SK-N-SH treated with all-trans-retinoic acid at 6 μM for 48 hours (cell line): ENCODE measurements around the gene ROBO1.

Experiments
- BACH2 ChIP-seq: fragments of 250-450 bp; sonication (Bioruptor Pico); IDR thresholded peaks from 2 replicates; pipeline ENCODE4 v1.9.0; 2021; ENCODE audit warnings: mild to moderate bottlenecking, borderline replicate concordance
- GLIS3 ChIP-seq: fragments of 250-450 bp; sonication (Bioruptor Pico); IDR thresholded peaks from 2 replicates; pipeline ENCODE4 v1.5.0; 2020; ENCODE audit warnings: mild to moderate bottlenecking, moderate library complexity
- PPARA ChIP-seq: fragments of 250-450 bp; sonication (Bioruptor Pico); IDR thresholded peaks from 2 replicates; pipeline ENCODE4 v1.5.0; 2020; ENCODE audit warnings: mild to moderate bottlenecking, borderline replicate concordance
- ZNF70 ChIP-seq: fragments of 450-650 bp; formaldehyde crosslinking; IDR thresholded peaks from 2 replicates; pipeline ENCODE4 v1.5.0; 2020; ENCODE audit warnings: mild to moderate bottlenecking, moderate library complexity
- TF ChIP-seq, protein P1 (sequence below): fragments of 250-450 bp; sonication (Bioruptor Pico); IDR thresholded peaks from 2 replicates; pipeline ENCODE4 v1.8.0; 2020; ENCODE audit warnings: mild to moderate bottlenecking, moderate library complexity, borderline replicate concordance
- TF ChIP-seq, protein P2 (sequence below): fragments of 250-450 bp; sonication (Bioruptor Pico); IDR thresholded peaks from 2 replicates; pipeline ENCODE4 v1.5.0; 2020; ENCODE audit warnings: mild to moderate bottlenecking, moderate library complexity

DNA sequence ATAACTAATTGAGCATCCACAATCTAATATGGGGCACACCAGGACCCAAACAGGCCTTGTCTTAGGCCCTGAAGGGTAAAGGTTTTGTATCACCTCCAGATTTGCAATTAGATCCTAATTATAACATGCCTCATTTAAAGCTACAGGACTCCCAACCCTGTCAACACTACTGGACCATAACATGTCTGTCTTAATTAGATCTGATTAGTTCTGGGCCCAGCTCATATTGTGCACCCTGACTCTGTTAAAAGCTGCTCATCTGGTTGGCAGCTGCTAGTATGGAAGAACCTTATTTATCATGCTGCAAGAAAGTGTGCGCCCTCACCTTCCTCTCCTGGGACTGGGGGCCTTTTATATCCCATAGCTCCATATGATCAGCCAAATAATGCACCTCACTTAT is 457.8 kb downstream of the ROBO1 start:
- TF ChIP-seq, protein P1, sequence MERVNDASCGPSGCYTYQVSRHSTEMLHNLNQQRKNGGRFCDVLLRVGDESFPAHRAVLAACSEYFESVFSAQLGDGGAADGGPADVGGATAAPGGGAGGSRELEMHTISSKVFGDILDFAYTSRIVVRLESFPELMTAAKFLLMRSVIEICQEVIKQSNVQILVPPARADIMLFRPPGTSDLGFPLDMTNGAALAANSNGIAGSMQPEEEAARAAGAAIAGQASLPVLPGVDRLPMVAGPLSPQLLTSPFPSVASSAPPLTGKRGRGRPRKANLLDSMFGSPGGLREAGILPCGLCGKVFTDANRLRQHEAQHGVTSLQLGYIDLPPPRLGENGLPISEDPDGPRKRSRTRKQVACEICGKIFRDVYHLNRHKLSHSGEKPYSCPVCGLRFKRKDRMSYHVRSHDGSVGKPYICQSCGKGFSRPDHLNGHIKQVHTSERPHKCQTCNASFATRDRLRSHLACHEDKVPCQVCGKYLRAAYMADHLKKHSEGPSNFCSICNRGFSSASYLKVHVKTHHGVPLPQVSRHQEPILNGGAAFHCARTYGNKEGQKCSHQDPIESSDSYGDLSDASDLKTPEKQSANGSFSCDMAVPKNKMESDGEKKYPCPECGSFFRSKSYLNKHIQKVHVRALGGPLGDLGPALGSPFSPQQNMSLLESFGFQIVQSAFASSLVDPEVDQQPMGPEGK (CRISPR knock-in tag) = no peak
- no peak for TF ChIP-seq GLIS3 (CRISPR knock-in tag)
- TF ChIP-seq BACH2 (CRISPR knock-in tag) = no peak
- TF ChIP-seq, protein P2, sequence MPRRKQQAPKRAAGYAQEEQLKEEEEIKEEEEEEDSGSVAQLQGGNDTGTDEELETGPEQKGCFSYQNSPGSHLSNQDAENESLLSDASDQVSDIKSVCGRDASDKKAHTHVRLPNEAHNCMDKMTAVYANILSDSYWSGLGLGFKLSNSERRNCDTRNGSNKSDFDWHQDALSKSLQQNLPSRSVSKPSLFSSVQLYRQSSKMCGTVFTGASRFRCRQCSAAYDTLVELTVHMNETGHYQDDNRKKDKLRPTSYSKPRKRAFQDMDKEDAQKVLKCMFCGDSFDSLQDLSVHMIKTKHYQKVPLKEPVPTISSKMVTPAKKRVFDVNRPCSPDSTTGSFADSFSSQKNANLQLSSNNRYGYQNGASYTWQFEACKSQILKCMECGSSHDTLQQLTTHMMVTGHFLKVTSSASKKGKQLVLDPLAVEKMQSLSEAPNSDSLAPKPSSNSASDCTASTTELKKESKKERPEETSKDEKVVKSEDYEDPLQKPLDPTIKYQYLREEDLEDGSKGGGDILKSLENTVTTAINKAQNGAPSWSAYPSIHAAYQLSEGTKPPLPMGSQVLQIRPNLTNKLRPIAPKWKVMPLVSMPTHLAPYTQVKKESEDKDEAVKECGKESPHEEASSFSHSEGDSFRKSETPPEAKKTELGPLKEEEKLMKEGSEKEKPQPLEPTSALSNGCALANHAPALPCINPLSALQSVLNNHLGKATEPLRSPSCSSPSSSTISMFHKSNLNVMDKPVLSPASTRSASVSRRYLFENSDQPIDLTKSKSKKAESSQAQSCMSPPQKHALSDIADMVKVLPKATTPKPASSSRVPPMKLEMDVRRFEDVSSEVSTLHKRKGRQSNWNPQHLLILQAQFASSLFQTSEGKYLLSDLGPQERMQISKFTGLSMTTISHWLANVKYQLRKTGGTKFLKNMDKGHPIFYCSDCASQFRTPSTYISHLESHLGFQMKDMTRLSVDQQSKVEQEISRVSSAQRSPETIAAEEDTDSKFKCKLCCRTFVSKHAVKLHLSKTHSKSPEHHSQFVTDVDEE (CRISPR knock-in tag) = no peak
- no peak for TF ChIP-seq PPARA (CRISPR knock-in tag)
- no peak for TF ChIP-seq ZNF70 (CRISPR knock-in tag)
